K562 (cell line): ENCODE data around the gene MRPL3. TPM values are rescaled to one million over a fixed set of nuclear protein-coding genes. Genes with fewer than 3 reads are reported as not detected.

ENCODE experiments used
- AFF1 ChIP-seq, 2 experiments: fragments of 450-650 bp; IDR thresholded peaks; 2 replicates each; pipeline ENCODE4 v1.6.1; 2018; ENCODE audit warnings: mild to moderate bottlenecking in 2 of 2, low read depth in 1 of 2; ENCODE audit not compliant: partially characterized antibody in 2 of 2
- HMG20A ChIP-seq: fragments of 450-650 bp; formaldehyde crosslinking; conservative IDR thresholded peaks from 2 replicates; pipeline ENCODE4 v1.4.0; 2020; ENCODE audit warnings: mild to moderate bottlenecking, mixed read lengths
- KLF1 ChIP-seq: fragments of 450-650 bp; IDR thresholded peaks from 2 replicates; pipeline ENCODE4 v1.6.1; 2016; ENCODE audit warnings: missing genetic modification characterization, missing compliant biosample characterization
- MCM3 ChIP-seq: fragments of 450-650 bp; IDR thresholded peaks from 2 replicates; pipeline ENCODE4 v1.6.1; 2016
- MTA3 ChIP-seq: fragments of 450-650 bp; formaldehyde crosslinking; IDR thresholded peaks from 2 replicates; pipeline ENCODE4 v1.6.1; 2017; ENCODE audit warnings: mild to moderate bottlenecking, borderline replicate concordance
- PBX2 ChIP-seq, 2 experiments: IDR thresholded peaks in 1 of 2; conservative IDR thresholded peaks in 1 of 2; 2 replicates each; pipeline ENCODE4 v1.6.1; 2016; ENCODE audit warnings: low read depth in 2 of 2, mild to moderate bottlenecking in 1 of 2, missing compliant biosample characterization in 1 of 2, missing genetic modification characterization in 1 of 2, moderate library complexity in 1 of 2
- PML ChIP-seq: IDR thresholded peaks from 2 replicates; pipeline ENCODE4 v1.6.1; 2012; ENCODE audit warnings: low read length, inconsistent platforms
- POLR2AphosphoS5 ChIP-seq: IDR thresholded peaks from 2 replicates; pipeline ENCODE4 v1.6.1; 2011; ENCODE audit warnings: mild to moderate bottlenecking, low read depth, low read length, moderate library complexity; ENCODE audit not compliant: control insufficient read depth, insufficient read depth
- RHOXF2B ChIP-seq: fragments of 250-450 bp; sonication (Bioruptor Pico); conservative IDR thresholded peaks from 2 replicates; pipeline ENCODE4 v1.5.1; 2021
- SIN3A ChIP-seq, 2 experiments: fragments of 150-350 bp in 1 of 2; IDR thresholded peaks; 2 replicates each; pipeline ENCODE4 v1.6.1; 2011 to 2016; ENCODE audit warnings: borderline replicate concordance in 2 of 2, low read depth in 2 of 2, low read length in 2 of 2, mild to moderate bottlenecking in 2 of 2, moderate library complexity in 2 of 2; ENCODE audit not compliant: control insufficient read depth in 1 of 2
- THAP12 ChIP-seq: fragments of 250-450 bp; sonication (Bioruptor Pico); IDR thresholded peaks from 2 replicates; pipeline ENCODE4 v1.9.0; 2021; ENCODE audit warnings: mild to moderate bottlenecking, inconsistent platforms
- ZKSCAN1 ChIP-seq: fragments of 150-350 bp; IDR thresholded peaks from 2 replicates; pipeline ENCODE4 v1.6.1; 2016; ENCODE audit warnings: low read depth, low read length
- ZNF143 ChIP-seq: sonication (generic); formaldehyde crosslinking; IDR thresholded peaks from 2 replicates; pipeline ENCODE4 v1.9.0; 2022; ENCODE audit warnings: mild to moderate bottlenecking, missing genetic modification reagents
- ZNF274 ChIP-seq: IDR thresholded peaks from 2 replicates; pipeline ENCODE4 v1.6.1; 2011; ENCODE audit warnings: low read depth, mild to moderate bottlenecking, low read length, moderate library complexity, borderline replicate concordance
- ZNF740 ChIP-seq, 3 experiments: fragments of 200-800 bp in 1 of 3; sonication (Bioruptor generic) in 1 of 3; sonication (generic) in 1 of 3; formaldehyde crosslinking in 1 of 3; IDR thresholded peaks; 2 replicates each; pipeline versions ENCODE4 v1.6.1 to v1.8.0; 2016 to 2022; ENCODE audit warnings: mild to moderate bottlenecking in 2 of 3, missing compliant biosample characterization in 2 of 3, missing genetic modification characterization in 2 of 3, missing genetic modification reagents in 1 of 3
- polyA plus RNA-seq, 8 experiments: library from polyadenylated mRNA; depleted of rRNA in 4 of 8; stranded (reverse) in 5 of 8; unstranded in 3 of 8; fragments of >200 nt; fragmentation: Nextera tagmentation in 2 of 8; fragmentation: Illumina TruSeq in 1 of 8; extraction: Ambion mirVana in 2 of 8; extraction: Trizol in 1 of 8; gene quantifications; 2 replicates each; pipeline versions ENCODE4 v1.2.1 to v1.2.3, GENCODE V29; 2011 to 2014; ENCODE audit warnings: inconsistent platforms in 1 of 8, missing spikeins in 1 of 8
- total RNA-seq, 7 experiments: library from RNA; depleted of rRNA in 6 of 7; stranded (reverse); fragments of >200 nt in 6 of 7; fragmentation: Illumina TruSeq in 2 of 7; extraction: Trizol in 2 of 7; gene quantifications; 2 replicates each; pipeline versions ENCODE4 v1.2.1 to v1.2.3, GENCODE V29; 2011 to 2021; ENCODE audit warnings: low replicate concordance in 1 of 7

Gene MRPL3
- total and polyA plus RNA-seq, 9 of the 15 experiments (the other 6 are each of a cell fraction or from before 2014, with no cell fraction given), result 81.7 to 340 (median 190) TPM

GRCh38 chr3:131502530-131503319 is at the start of gene MRPL3 (continued):
- TF ChIP-seq ZNF143, result no peak
- peak; percentile 67 for TF ChIP-seq POLR2AphosphoS5
- peak in 1 of 2 experiments; percentile 25 for TF ChIP-seq AFF1 (IDR thresholded peaks at IDR 0.05; ENCODE audit: low read depth in 1 of 2, partially characterized antibody in 2 of 2)
- no peak for TF ChIP-seq ZNF274
- TF ChIP-seq KLF1 (tag), result no peak
- TF ChIP-seq MCM3, result no peak
- TF ChIP-seq PBX2 (CRISPR knock-in tag; IDR thresholded peaks at IDR 0.05; ENCODE audit: low read depth), result no peak
- no peak for TF ChIP-seq PBX2 (tag; conservative IDR thresholded peaks at IDR 0.05; ENCODE audit: low read depth)
- no peak for TF ChIP-seq MTA3
- TF ChIP-seq THAP12, result no peak
- TF ChIP-seq PML, result peak; percentile 31; the same call in 1 of the 2 replicates
- TF ChIP-seq ZNF740 (CRISPR knock-in tag; IDR thresholded peaks at IDR 0.05), result no peak
- no peak for TF ChIP-seq ZNF740 (tag; IDR thresholded peaks at IDR 0.05)
- no peak for TF ChIP-seq ZKSCAN1
- TF ChIP-seq RHOXF2B (CRISPR knock-in tag), result no peak
- TF ChIP-seq HMG20A, result no peak
- peak in 1 of 2 experiments; percentile 87; a peak in 1 of 4 replicates for TF ChIP-seq SIN3A (IDR thresholded peaks at IDR 0.05; ENCODE audit: borderline replicate concordance in 2 of 2, control insufficient read depth in 1 of 2, low read depth in 2 of 2, low read length in 2 of 2)
